Measurements from ENCODE around the gene CLHC1. TPM values are rescaled to one million over a fixed set of nuclear protein-coding genes. Genes with fewer than 3 reads are reported as not detected.

Gene CLHC1
- total RNA-seq, 6 experiments from 2014 or later, result 5.1 to 8.4 (median 6.2) TPM

GRCh38 chr2:55157474-55157884 is 74.6 kb downstream of the CLHC1 start:
- H3K27me3 Mint-ChIP-seq (ENCODE audit: insufficient read depth), result peaks cover 5% of the 10 kb centered on the region
- peak overlapping the region; percentile 89 for H3K27ac Mint-ChIP-seq
- peak overlapping the region; percentile 77 for H3K4me3 Mint-ChIP-seq
- no peaks in the 10 kb centered on the region for H3K36me3 Mint-ChIP-seq (ENCODE audit: low read depth)
- no peaks in the 10 kb centered on the region for H3K9me3 Mint-ChIP-seq
- peaks cover 77% of the 10 kb centered on the region for H3K4me1 Mint-ChIP-seq (ENCODE audit: low read depth)
- TF ChIP-seq CTCF (IDR thresholded peaks at IDR 0.05), result peak; percentile 51
- DNase-seq, result peak; percentile 70

- peak overlapping the region; percentile 77 for H3K4me3 Mint-ChIP-seq
These were observed 75.1 kb downstream of the CLHC1 start for GRCh38 chr2:55156984-55157383.

GRCh38 chr2:55156326-55156725 is 75.8 kb downstream of the CLHC1 start:
- DNase-seq, result no peak
- H3K4me3 Mint-ChIP-seq, result peak overlapping the region; percentile 77
- peak overlapping the region; percentile 89 for H3K27ac Mint-ChIP-seq
- peaks cover 3% of the 10 kb centered on the region for H3K27me3 Mint-ChIP-seq (ENCODE audit: insufficient read depth)
- H3K36me3 Mint-ChIP-seq (ENCODE audit: low read depth), result no peaks in the 10 kb centered on the region
- no peaks in the 10 kb centered on the region for H3K9me3 Mint-ChIP-seq
- H3K4me1 Mint-ChIP-seq (ENCODE audit: low read depth), result peaks cover 77% of the 10 kb centered on the region
- no peak for TF ChIP-seq CTCF (IDR thresholded peaks at IDR 0.05)

More at GRCh38 chr2:55156984-55157383, 75.1 kb downstream of the CLHC1 start:
- Mint-ChIP-seq H3K36me3 (ENCODE audit: low read depth) (no peaks in the 10 kb centered on the region), H3K27ac (peak overlapping the region; percentile 89), H3K9me3 (no peaks in the 10 kb centered on the region), H3K27me3 (ENCODE audit: insufficient read depth) (peaks cover 3% of the 10 kb centered on the region), H3K4me1 (ENCODE audit: low read depth) (peaks cover 77% of the 10 kb centered on the region)
- no peak for TF ChIP-seq CTCF (IDR thresholded peaks at IDR 0.05)
- DNase-seq, result no peak

GRCh38 chr2:55155764-55156281 is 76.3 kb downstream of the CLHC1 start:
- H3K36me3 Mint-ChIP-seq (ENCODE audit: low read depth), result no peaks in the 10 kb centered on the region
- peak overlapping the region; percentile 77 for H3K4me3 Mint-ChIP-seq
- TF ChIP-seq CTCF (IDR thresholded peaks at IDR 0.05), result no peak
- no peaks in the 10 kb centered on the region for H3K9me3 Mint-ChIP-seq
- peaks cover 76% of the 10 kb centered on the region for H3K4me1 Mint-ChIP-seq (ENCODE audit: low read depth)
- H3K27ac Mint-ChIP-seq, result peak overlapping the region; percentile 89
- H3K27me3 Mint-ChIP-seq (ENCODE audit: insufficient read depth), result peaks cover 3% of the 10 kb centered on the region
- peak; percentile 93 for DNase-seq

DNA sequence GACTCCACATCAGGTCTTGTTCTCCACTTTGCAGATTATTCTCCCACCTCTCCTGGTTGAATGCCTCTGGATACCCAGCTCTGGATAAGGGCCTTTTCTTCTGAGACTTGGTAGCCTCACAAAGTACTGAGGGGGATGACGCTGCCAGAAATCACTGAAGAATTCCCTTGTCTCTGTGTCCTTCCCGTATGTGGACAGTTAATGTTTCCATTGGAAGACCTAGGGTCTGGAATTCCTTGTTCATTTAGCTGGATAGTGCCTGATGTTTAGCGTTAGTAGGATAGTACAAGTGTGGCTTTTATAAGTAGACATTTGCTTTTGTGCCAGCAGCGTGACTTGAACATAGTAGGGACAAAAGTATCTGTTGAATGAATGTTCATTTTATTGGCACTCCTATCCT is 76.9 kb downstream of the CLHC1 start:
- Mint-ChIP-seq H3K4me1 (ENCODE audit: low read depth) (peaks cover 77% of the 10 kb centered on the region), H3K27me3 (ENCODE audit: insufficient read depth) (peaks cover 3% of the 10 kb centered on the region), H3K27ac (peak overlapping the region; percentile 85), H3K36me3 (ENCODE audit: low read depth) (0 out of 2 replicates have a peak, but pooled peaks cover under 1% of the 10 kb centered on the region), H3K4me3 (peak overlapping the region; percentile 66), H3K9me3 (no peaks in the 10 kb centered on the region)
- DNase-seq, result no peak
- no peak for TF ChIP-seq CTCF (IDR thresholded peaks at IDR 0.05)

Data from HFFc6 (cell line).